Liver (tissue), 9 donors: ENCODE measurements around the gene KRT80. TPM values are rescaled to one million over a fixed set of nuclear protein-coding genes. Genes with fewer than 3 reads are reported as not detected.

Experiments used
- DNase-seq: peaks from one replicate; pipeline ENCODE4 v3.0.0-alpha.2; 2017; ENCODE audit warnings: low spot score
- H3K27ac ChIP-seq, 2 donors: one replicate each; pipeline ENCODE4 v1.7.0; 2013; ENCODE audit warnings: inconsistent platforms in 2 of 2, low read length in 2 of 2, control low read depth in 1 of 2, low read depth in 1 of 2, mild to moderate bottlenecking in 1 of 2
- H3K27me3 ChIP-seq, 4 donors: one replicate each; pipeline versions ENCODE4 v1.6.1 to v1.7.0; 2013; ENCODE audit warnings: low read length in 3 of 4, inconsistent platforms in 1 of 4, mild to moderate bottlenecking in 1 of 4, moderate library complexity in 1 of 4; ENCODE audit not compliant: control insufficient read depth in 4 of 4, insufficient read depth in 4 of 4
- H3K36me3 ChIP-seq, 4 donors: one replicate each; pipeline versions ENCODE4 v1.6.1 to v1.7.0; 2013; ENCODE audit warnings: low read length in 3 of 4, mild to moderate bottlenecking in 3 of 4, low read depth in 1 of 4, moderate library complexity in 1 of 4; ENCODE audit not compliant: control insufficient read depth in 4 of 4, insufficient read depth in 3 of 4
- H3K4me1 ChIP-seq, 4 donors: one replicate each; pipeline versions ENCODE4 v1.6.1 to v1.7.0; 2013; ENCODE audit warnings: low read length in 3 of 4, mild to moderate bottlenecking in 3 of 4, moderate library complexity in 1 of 4; ENCODE audit not compliant: control insufficient read depth in 4 of 4, insufficient read depth in 4 of 4
- H3K4me3 ChIP-seq, 3 donors: one replicate each; pipeline versions ENCODE4 v1.6.1 to v1.7.0; 2013; ENCODE audit warnings: low read length in 3 of 3, control low read depth in 1 of 3, low read depth in 1 of 3, mild to moderate bottlenecking in 1 of 3
- H3K9ac ChIP-seq, 2 donors: one replicate each; pipeline ENCODE4 v1.7.0; 2013; ENCODE audit warnings: low read length in 2 of 2, mild to moderate bottlenecking in 2 of 2, moderate library complexity in 2 of 2, control low read depth in 1 of 2, low read depth in 1 of 2
- H3K9me3 ChIP-seq, 4 donors: one replicate each; pipeline versions ENCODE4 v1.6.1 to v1.7.0; 2013; ENCODE audit warnings: low read length in 3 of 4; ENCODE audit not compliant: control insufficient read depth in 4 of 4
- EGR1 ChIP-seq, 2 donors: IDR thresholded peaks; 2 replicates each; pipeline ENCODE4 v1.6.1; 2016 to 2018; ENCODE audit warnings: antibody characterized with exemption in 2 of 2, low read depth in 2 of 2
- FOXA1 ChIP-seq: IDR thresholded peaks from 2 replicates; pipeline ENCODE4 v1.6.1; 2016; ENCODE audit warnings: antibody characterized with exemption
- FOXA2 ChIP-seq: IDR thresholded peaks from 2 replicates; pipeline ENCODE4 v1.6.1; 2016; ENCODE audit warnings: antibody characterized with exemption
- HNF4A ChIP-seq, 2 donors: conservative IDR thresholded peaks; 2 replicates each; pipeline ENCODE4 v1.6.1; 2016; ENCODE audit warnings: antibody characterized with exemption in 2 of 2, mild to moderate bottlenecking in 2 of 2
- HNF4G ChIP-seq: IDR thresholded peaks from 2 replicates; pipeline ENCODE4 v1.6.1; 2016; ENCODE audit warnings: antibody characterized with exemption
- JUND ChIP-seq, 2 donors: IDR thresholded peaks; 2 replicates each; pipeline ENCODE4 v1.6.1; 2016; ENCODE audit warnings: antibody characterized with exemption in 2 of 2
- NR2F2 ChIP-seq: IDR thresholded peaks from 2 replicates; pipeline ENCODE4 v1.6.1; 2016; ENCODE audit warnings: antibody characterized with exemption
- RAD21 ChIP-seq, 2 donors: IDR thresholded peaks; 2 replicates each; pipeline ENCODE4 v1.6.1; 2016; ENCODE audit warnings: antibody characterized with exemption in 2 of 2, mild to moderate bottlenecking in 2 of 2
- RXRA ChIP-seq, 2 donors: IDR thresholded peaks; 2 replicates each; pipeline ENCODE4 v1.6.1; 2017 to 2018; ENCODE audit warnings: antibody characterized with exemption in 2 of 2, mild to moderate bottlenecking in 1 of 2
- SP1 ChIP-seq: IDR thresholded peaks from 2 replicates; pipeline ENCODE4 v1.6.1; 2018; ENCODE audit warnings: antibody characterized with exemption, mild to moderate bottlenecking
- TAF1 ChIP-seq: conservative IDR thresholded peaks from 2 replicates; pipeline ENCODE4 v1.6.1; 2016; ENCODE audit warnings: antibody characterized with exemption, mild to moderate bottlenecking
- YY1 ChIP-seq: IDR thresholded peaks from 2 replicates; pipeline ENCODE4 v1.6.1; 2016; ENCODE audit warnings: antibody characterized with exemption, mild to moderate bottlenecking
- WGBS: extraction: QIAGEN DNeasy Blood & Tissue Kit; methylation state at CpG from one replicate; pipeline ENCODE4 v1.1.7; 2013; 5-methylcytosine and 5-hydroxymethylcytosine counted together
- polyA plus RNA-seq, 2 donors: library from polyadenylated mRNA; stranded (reverse) in 1 of 2; unstranded in 1 of 2; fragments of 200-250 nt in 1 of 2; fragments of >200 nt in 1 of 2; fragmentation: Nextera tagmentation in 1 of 2; extraction: Ambion mirVana in 1 of 2; gene quantifications; one replicate each; pipeline versions ENCODE4 v1.2.1 to v1.2.3, GENCODE V29; 2013 to 2015
- total RNA-seq, 2 donors: library from RNA; depleted of rRNA; stranded (reverse); fragments of >200 nt; gene quantifications; one replicate each; pipeline ENCODE4 v1.2.3, GENCODE V29; 2014
- TF ChIP-seq, protein P1 (sequence below): IDR thresholded peaks from 2 replicates; pipeline ENCODE4 v1.6.1; 2016; ENCODE audit warnings: antibody characterized with exemption
- TF ChIP-seq, protein P2 (sequence below): fragments of 150-350 bp; IDR thresholded peaks from 2 replicates; pipeline ENCODE4 v1.5.1; 2017; ENCODE audit warnings: improper control_type of control experiment, low read depth, low read length; ENCODE audit not compliant: missing input control
- donor health status: healthy.
- donor health status: healthy.
- donor health status: healthy.
- donor health status: healthy.
- donor health status: healthy.

KRT80 gene
- total and polyA plus RNA-seq, 4 donors = 0.04 to 0.12 (median 0.07) TPM

DNA sequence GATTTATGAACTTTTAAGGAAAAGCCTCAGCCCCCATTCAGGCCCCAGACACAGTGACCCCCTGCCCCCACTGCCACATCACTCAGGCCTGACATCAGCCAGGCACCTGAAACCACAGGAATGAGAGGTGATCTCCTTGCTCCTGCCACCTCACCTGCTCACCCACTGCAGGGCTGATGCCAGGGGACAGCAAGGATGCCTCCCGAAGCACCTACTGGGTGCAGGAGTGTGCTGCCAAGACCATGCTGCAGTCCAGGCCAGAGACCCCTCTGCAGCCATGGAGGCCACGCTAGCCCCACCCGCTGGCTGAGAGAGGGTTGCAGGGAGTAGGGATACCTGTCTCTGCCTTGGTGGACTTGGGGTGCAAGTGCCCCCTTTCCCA, 22.6 kb upstream of the KRT80 start:
- H3K36me3 ChIP-seq = no peaks in the 10 kb centered on the region
- 69% methylated on average over 3 of the region's 3 CpGs for WGBS
- H3K27ac ChIP-seq = no peak overlapping the region
- H3K9me3 ChIP-seq = no peaks in the 10 kb centered on the region
- H3K9ac ChIP-seq = no peak overlapping the region
- no peak overlapping the region for H3K4me3 ChIP-seq
- DNase-seq = no peak
- no peak for TF ChIP-seq HNF4G
- no peak for TF ChIP-seq TAF1
- TF ChIP-seq JUND (IDR thresholded peaks at IDR 0.05) = no peak
- TF ChIP-seq SP1 = no peak
- TF ChIP-seq RAD21 (IDR thresholded peaks at IDR 0.05) = no peak
- TF ChIP-seq, protein P1, sequence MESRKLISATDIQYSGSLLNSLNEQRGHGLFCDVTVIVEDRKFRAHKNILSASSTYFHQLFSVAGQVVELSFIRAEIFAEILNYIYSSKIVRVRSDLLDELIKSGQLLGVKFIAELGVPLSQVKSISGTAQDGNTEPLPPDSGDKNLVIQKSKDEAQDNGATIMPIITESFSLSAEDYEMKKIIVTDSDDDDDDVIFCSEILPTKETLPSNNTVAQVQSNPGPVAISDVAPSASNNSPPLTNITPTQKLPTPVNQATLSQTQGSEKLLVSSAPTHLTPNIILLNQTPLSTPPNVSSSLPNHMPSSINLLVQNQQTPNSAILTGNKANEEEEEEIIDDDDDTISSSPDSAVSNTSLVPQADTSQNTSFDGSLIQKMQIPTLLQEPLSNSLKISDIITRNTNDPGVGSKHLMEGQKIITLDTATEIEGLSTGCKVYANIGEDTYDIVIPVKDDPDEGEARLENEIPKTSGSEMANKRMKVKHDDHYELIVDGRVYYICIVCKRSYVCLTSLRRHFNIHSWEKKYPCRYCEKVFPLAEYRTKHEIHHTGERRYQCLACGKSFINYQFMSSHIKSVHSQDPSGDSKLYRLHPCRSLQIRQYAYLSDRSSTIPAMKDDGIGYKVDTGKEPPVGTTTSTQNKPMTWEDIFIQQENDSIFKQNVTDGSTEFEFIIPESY = no peak
- no peak for TF ChIP-seq YY1
- no peak for TF ChIP-seq FOXA1
- no peak for TF ChIP-seq HNF4A (conservative IDR thresholded peaks at IDR 0.05)
- H3K27me3 ChIP-seq = no peaks in the 10 kb centered on the region
- peaks cover 0 to 2% (median 0%) of the 10 kb centered on the region in 4 donors for H3K4me1 ChIP-seq

DNA sequence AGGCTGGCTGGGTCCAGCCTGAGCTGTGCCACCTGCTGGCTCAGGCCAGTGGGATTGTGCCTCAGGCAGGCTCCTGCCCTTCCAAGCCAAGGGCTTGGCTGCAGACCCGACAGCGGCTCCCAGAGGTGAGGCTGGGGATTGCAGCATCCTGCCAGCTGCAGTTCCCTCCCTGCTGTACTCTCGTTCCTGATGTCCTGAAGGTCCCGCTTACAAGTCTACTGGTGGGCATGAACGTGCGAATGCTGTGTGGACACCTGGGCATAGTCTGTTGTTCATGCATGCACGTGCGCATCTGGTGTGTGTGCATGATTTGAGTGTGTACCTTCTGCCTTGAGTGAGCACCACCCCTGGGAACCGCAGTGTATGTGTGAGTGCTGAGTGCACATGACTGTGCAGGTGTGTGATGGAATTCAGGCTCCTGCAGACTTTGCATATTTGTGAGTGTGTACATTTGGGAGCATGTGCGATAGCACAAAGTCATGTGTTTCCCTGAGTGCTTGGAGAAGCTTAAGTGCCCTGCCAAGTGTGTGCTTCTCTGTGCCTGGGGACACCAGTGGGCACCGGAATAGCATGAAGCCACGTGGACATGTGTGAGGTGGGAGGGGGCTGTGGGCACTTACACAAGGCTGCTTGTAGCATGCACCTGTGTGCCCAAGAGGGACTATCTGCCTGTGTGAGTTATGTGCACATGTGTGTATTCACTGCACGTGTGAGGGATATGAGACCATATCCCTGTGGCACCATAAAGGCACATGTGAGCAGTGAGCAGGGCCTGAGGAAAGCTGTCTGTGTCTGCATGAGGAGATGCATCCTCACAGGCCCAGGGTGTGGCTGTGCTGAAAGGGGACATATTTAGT, 22.0 kb upstream of the KRT80 start:
- Histone ChIP-seq H3K4me3 (no peak overlapping the region), H3K4me1 (peaks cover 0 to 2% (median 0%) of the 10 kb centered on the region in 4 donors), H3K9me3 (no peaks in the 10 kb centered on the region), H3K9ac (no peak overlapping the region), H3K27me3 (peaks cover 0 to 4% (median 0%) of the 10 kb centered on the region in 4 donors), H3K36me3 (no peaks in the 10 kb centered on the region), H3K27ac (no peak overlapping the region)
- DNase-seq = peak; percentile 73
- TF ChIP-seq SP1 (no peak), RAD21 (IDR thresholded peaks at IDR 0.05) (peak; percentile 91 to 95), RXRA (IDR thresholded peaks at IDR 0.05) (no peak), TAF1 (no peak), FOXA2 (no peak), EGR1 (IDR thresholded peaks at IDR 0.05; ENCODE audit: low read depth in 2 of 2) (no peak), NR2F2 (no peak)
- TF ChIP-seq, protein P1 = no peak
- TF ChIP-seq, protein P2, sequence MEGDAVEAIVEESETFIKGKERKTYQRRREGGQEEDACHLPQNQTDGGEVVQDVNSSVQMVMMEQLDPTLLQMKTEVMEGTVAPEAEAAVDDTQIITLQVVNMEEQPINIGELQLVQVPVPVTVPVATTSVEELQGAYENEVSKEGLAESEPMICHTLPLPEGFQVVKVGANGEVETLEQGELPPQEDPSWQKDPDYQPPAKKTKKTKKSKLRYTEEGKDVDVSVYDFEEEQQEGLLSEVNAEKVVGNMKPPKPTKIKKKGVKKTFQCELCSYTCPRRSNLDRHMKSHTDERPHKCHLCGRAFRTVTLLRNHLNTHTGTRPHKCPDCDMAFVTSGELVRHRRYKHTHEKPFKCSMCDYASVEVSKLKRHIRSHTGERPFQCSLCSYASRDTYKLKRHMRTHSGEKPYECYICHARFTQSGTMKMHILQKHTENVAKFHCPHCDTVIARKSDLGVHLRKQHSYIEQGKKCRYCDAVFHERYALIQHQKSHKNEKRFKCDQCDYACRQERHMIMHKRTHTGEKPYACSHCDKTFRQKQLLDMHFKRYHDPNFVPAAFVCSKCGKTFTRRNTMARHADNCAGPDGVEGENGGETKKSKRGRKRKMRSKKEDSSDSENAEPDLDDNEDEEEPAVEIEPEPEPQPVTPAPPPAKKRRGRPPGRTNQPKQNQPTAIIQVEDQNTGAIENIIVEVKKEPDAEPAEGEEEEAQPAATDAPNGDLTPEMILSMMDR = peak; percentile 93
- 32% methylated on average over 13 of the region's 13 CpGs for WGBS
